NB4 (cell line): ENCODE data around the gene LRMDA.
A peak's percentile ranks its signal among the peaks of the same experiment; 100 is the strongest.

Experiments used
- CTCF ChIP-seq: IDR thresholded peaks from one replicate; pipeline ENCODE4 v1.5.1; 2012; ENCODE audit warnings: low read depth, low read length
- MAX ChIP-seq: IDR thresholded peaks from 2 replicates; pipeline ENCODE4 v1.6.1; 2011; ENCODE audit warnings: low read depth, low read length
- POLR2A ChIP-seq: IDR thresholded peaks from 2 replicates; pipeline ENCODE4 v1.6.1; 2011; ENCODE audit warnings: mild to moderate bottlenecking; ENCODE audit not compliant: insufficient read length; ENCODE audit errors: extremely low read depth

GRCh38 chr10:75470901-75471300 is 39.5 kb downstream of the LRMDA start:
- no peak for TF ChIP-seq CTCF
- no peak for TF ChIP-seq POLR2A
- peak; percentile 65 for TF ChIP-seq MAX
